GM12864 (cell line): ENCODE measurements around the gene DISC1.

Source experiments
- DNase-seq: peaks from one replicate; pipeline ENCODE4 v3.0.0-alpha.2; 2011; ENCODE audit warnings: low read depth
- H3K4me3 ChIP-seq: 2 replicates; pipeline ENCODE4 v1.5.1; 2011; ENCODE audit warnings: mild to moderate bottlenecking, low read depth, low read length, control low read depth
- CTCF ChIP-seq: IDR thresholded peaks from 2 replicates; pipeline ENCODE4 v1.5.1; 2011; ENCODE audit warnings: low read depth, mild to moderate bottlenecking, moderate library complexity, low read length, control low read depth, inconsistent platforms; ENCODE audit errors: missing control alignments

Gene DISC1

GRCh38 chr1:231814521-231814920, 187.9 kb downstream of the DISC1 start:
- no peak for DNase-seq
- no peak overlapping the region for H3K4me3 ChIP-seq
- TF ChIP-seq CTCF, result no peak

GRCh38 chr1:231817801-231818200, 191.2 kb downstream of the DISC1 start:
- TF ChIP-seq CTCF, result no peak
- DNase-seq, result no peak
- H3K4me3 ChIP-seq, result no peak overlapping the region

DNA sequence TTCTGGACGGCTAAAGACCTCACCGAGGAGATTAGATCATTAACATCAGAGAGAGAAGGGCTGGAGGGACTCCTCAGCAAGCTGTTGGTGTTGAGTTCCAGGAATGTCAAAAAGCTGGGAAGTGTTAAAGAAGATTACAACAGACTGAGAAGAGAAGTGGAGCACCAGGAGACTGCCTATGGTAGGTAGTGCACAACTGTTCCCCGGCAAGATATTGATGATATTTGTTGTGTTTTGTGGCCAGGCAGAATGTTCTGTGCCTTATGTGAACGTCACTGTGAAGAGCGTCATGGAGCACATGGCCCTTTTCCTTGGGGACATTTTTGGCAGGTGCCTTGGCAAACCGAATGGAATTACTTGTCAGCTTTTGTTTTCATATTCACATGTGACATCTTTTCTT, 191.7 kb downstream of the DISC1 start:
- no peak overlapping the region for H3K4me3 ChIP-seq
- no peak for TF ChIP-seq CTCF
- no peak for DNase-seq

DNA sequence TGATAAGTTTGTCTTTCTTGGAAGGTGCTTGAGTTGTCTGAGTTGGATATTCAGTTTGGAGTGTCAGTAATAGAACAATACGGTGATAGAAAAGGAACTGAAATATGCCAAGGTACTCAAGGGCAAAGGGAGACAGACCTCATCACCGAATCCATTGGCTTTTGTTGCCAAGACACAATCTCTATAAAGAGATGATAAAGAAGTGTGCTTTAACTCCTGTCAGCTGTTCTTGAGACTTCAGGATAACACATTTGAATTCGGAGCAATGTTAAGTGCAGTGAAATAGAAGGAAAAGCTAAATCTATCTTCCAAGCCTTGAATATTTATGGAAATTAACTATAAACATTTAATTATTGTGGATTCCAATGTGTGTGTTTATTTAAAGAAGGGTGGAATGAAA, 194.7 kb downstream of the DISC1 start:
- TF ChIP-seq CTCF, result no peak
- no peak overlapping the region for H3K4me3 ChIP-seq
- DNase-seq, result no peak

DNA sequence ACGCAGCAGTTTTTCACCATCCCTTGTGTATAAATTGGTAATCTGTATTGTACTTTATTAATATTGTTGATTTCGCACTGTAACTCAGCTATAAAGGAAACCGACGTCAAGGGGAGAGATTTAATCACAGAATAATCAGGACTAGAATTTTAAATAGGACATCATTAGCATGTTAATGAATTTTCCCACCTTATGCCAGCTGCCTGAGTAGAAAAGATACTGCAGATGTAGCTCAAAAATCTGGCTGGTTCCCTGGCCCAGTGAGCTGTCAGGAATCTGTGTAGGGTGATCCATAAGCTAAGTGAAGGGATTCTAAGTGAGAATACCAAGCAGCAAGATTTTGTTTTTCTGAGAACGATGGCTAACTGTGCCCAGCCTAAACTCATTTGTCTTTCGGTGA, 195.5 kb downstream of the DISC1 start:
- TF ChIP-seq CTCF, result no peak
- no peak for DNase-seq
- no peak overlapping the region for H3K4me3 ChIP-seq

- no peak for DNase-seq
- TF ChIP-seq CTCF, result no peak
- H3K4me3 ChIP-seq, result no peak overlapping the region
Observed at GRCh38 chr1:231826566-231826965, 200.0 kb downstream of the DISC1 start.

GRCh38 chr1:231827337-231828105, 200.9 kb downstream of the DISC1 start:
- no peak for TF ChIP-seq CTCF
- no peak overlapping the region for H3K4me3 ChIP-seq
- no peak for DNase-seq
